ENCODE results near the gene GAS7. TPM values are rescaled to one million over a fixed set of nuclear protein-coding genes. Genes with fewer than 3 reads are reported as not detected.

GAS7 gene
- total and polyA plus RNA-seq, 2 of the 13 experiments (the other 11 are each of a cell fraction or from before 2014, with no cell fraction given) = 1.0 to 5.2 TPM

DNA sequence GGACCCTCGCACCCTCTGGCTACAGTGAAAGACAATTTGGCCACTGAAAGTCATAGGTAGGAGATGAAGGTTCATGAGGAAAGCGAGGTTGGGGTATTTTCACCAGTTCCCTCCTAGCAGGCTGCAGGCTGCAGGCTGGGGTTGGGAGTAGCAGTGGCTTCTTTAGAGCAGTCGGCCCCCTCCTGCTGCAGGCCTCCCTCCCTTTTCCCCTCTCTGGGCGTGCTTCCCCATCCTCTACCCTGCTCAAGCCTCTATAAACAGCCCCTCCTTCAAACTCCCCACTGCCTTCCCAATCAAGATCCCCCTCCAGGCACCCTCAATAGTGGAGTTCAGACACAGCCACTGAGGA, 41.8 kb downstream of the GAS7 start:
- no peak overlapping the region for H3K4me3 ChIP-seq (replicated peaks in 1 of 3; ENCODE audit: insufficient read depth in 1 of 3, low read depth in 2 of 3, low read length in 3 of 3)
- FAIRE-seq (no peak), DNase-seq (ENCODE audit: low spot score) (no peak), ATAC-seq (no peak)
- H3K79me2 ChIP-seq (ENCODE audit: insufficient read depth, low read length) = no peaks in the 10 kb centered on the region
- ChIA-PET POLR2A (no interaction called here), CTCF (ENCODE audit: low intra/inter-chr PET ratio, low total read pairs) (no interaction called here)
- TF ChIP-seq GATA4 (IDR thresholded peaks at IDR 0.05; ENCODE audit: borderline replicate concordance, low read depth) (no peak), RORA (CRISPR knock-in tag; IDR thresholded peaks at IDR 0.05) (no peak), ZNF101 (CRISPR knock-in tag; IDR thresholded peaks at IDR 0.05; ENCODE audit: borderline replicate concordance, low read depth) (no peak), ZBTB7B (CRISPR knock-in tag; IDR thresholded peaks at IDR 0.05) (no peak), ZBTB25 (CRISPR knock-in tag; IDR thresholded peaks at IDR 0.05) (no peak), KAT8 (CRISPR knock-in tag; IDR thresholded peaks at IDR 0.05) (no peak)
- TF ChIP-seq, protein P1, sequence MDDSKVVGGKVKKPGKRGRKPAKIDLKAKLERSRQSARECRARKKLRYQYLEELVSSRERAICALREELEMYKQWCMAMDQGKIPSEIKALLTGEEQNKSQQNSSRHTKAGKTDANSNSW (CRISPR knock-in tag; IDR thresholded peaks at IDR 0.05; ENCODE audit: borderline replicate concordance) = no peak
- no peak overlapping the region for H2AFZ ChIP-seq (ENCODE audit: low read length)
- in situ Hi-C loops (cut with HindIII; ENCODE audit: extremely low pct_ligation_motif_present, low pct_unique_long_range_greater_than_20kb) (no loop called here), intact Hi-C loops (cut with micrococcal nuclease; ENCODE audit: unreplicated experiment) (no loop called here)
- no peak overlapping the region for H3K9ac ChIP-seq (ENCODE audit: insufficient read depth, low read depth, low read length)
- peaks cover 0 to 27% of the 10 kb centered on the region in 2 experiments; a peak in 2 of 5 replicates for H3K27me3 ChIP-seq (ENCODE audit: control insufficient read depth in 1 of 2, insufficient read depth in 2 of 2, low read length in 2 of 2)
- H3K9me3 ChIP-seq (ENCODE audit: low read length) = no peaks in the 10 kb centered on the region
- H4K20me1 ChIP-seq (ENCODE audit: insufficient read depth, low read length) = no peaks in the 10 kb centered on the region
- H3K4me2 ChIP-seq (ENCODE audit: low read depth, low read length) = no peak overlapping the region
- 0% methylated on average over 3 of the region's 4 CpGs for whole genome bisulfite sequencing (ENCODE audit: low lambda C conversion rate)
- no TSS peak for BruUV-seq (replicated peaks)
- no peak overlapping the region for H3K27ac ChIP-seq (ENCODE audit: extremely low read length, insufficient read depth, low read length)
- H3K4me1 ChIP-seq (ENCODE audit: insufficient read depth, low read length) = no peaks in the 10 kb centered on the region
- H3K36me3 ChIP-seq (replicated peaks in 1 of 2; ENCODE audit: control insufficient read depth in 1 of 2, insufficient read depth in 2 of 2, low read length in 2 of 2) = no peaks in the 10 kb centered on the region

DNA sequence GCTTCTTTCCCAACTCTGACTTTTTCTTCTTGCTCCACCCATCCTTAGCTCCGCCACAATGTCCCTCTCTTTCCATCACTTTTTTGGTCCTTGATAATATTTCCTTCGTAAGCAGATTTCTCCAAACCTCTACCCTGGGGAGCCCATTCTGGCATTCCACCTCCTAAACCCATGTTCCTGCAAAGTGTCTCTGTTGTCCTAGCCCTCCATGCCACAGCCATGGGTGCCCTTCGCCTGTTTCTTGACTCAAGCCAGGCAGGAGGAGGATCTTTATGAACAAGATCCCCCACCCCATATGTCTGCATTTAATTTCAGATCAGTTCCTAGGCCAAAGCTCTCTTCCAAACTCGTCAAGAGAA, 42.4 kb downstream of the GAS7 start:
- BruUV-seq (replicated peaks) = no TSS peak
- 3% methylated on average over 4 of the region's 4 CpGs for WGBS (ENCODE audit: low lambda C conversion rate)
- no peak overlapping the region for H3K27ac ChIP-seq (ENCODE audit: extremely low read length, insufficient read depth, low read length)
- ChIA-PET POLR2A (no interaction called here), CTCF (ENCODE audit: low intra/inter-chr PET ratio, low total read pairs) (no interaction called here)
- H3K9me3 ChIP-seq (ENCODE audit: low read length) = no peaks in the 10 kb centered on the region
- FAIRE-seq (no peak), DNase-seq (ENCODE audit: low spot score) (no peak), ATAC-seq (no peak)
- no peak overlapping the region for H3K9ac ChIP-seq (ENCODE audit: insufficient read depth, low read depth, low read length)
- no peak overlapping the region for H3K4me3 ChIP-seq (replicated peaks in 1 of 3; ENCODE audit: insufficient read depth in 1 of 3, low read depth in 2 of 3, low read length in 3 of 3)
- no peak overlapping the region for H2AFZ ChIP-seq (ENCODE audit: low read length)
- in situ Hi-C loops (cut with HindIII; ENCODE audit: extremely low pct_ligation_motif_present, low pct_unique_long_range_greater_than_20kb) = no loop called here
- intact Hi-C loops (cut with micrococcal nuclease; ENCODE audit: unreplicated experiment) = no loop called here
- peaks cover 0 to 22% of the 10 kb centered on the region in 2 experiments; a peak in 2 of 5 replicates for H3K27me3 ChIP-seq (ENCODE audit: control insufficient read depth in 1 of 2, insufficient read depth in 2 of 2, low read length in 2 of 2)
- H3K4me2 ChIP-seq (ENCODE audit: low read depth, low read length) = no peak overlapping the region
- H3K79me2 ChIP-seq (ENCODE audit: insufficient read depth, low read length) = no peaks in the 10 kb centered on the region
- H3K4me1 ChIP-seq (ENCODE audit: insufficient read depth, low read length) = no peaks in the 10 kb centered on the region
- no peaks in the 10 kb centered on the region for H4K20me1 ChIP-seq (ENCODE audit: insufficient read depth, low read length)
- no peaks in the 10 kb centered on the region for H3K36me3 ChIP-seq (replicated peaks in 1 of 2; ENCODE audit: control insufficient read depth in 1 of 2, insufficient read depth in 2 of 2, low read length in 2 of 2)
- TF ChIP-seq, protein P2, sequence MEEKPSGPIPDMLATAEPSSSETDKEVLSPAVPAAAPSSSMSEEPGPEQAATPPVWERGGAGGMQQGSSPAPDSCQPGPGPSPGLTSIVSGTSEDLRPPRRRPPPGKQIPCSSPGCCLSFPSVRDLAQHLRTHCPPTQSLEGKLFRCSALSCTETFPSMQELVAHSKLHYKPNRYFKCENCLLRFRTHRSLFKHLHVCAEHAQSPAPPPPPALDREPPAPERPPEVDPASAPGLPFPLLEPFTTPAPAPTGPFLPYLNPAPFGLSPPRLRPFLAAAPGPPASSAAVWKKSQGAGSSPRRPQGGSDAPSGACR (CRISPR knock-in tag; IDR thresholded peaks at IDR 0.05) = no peak
- TF ChIP-seq SP2 (CRISPR knock-in tag; IDR thresholded peaks at IDR 0.05) (no peak), ZNF703 (CRISPR knock-in tag; IDR thresholded peaks at IDR 0.05; ENCODE audit: borderline replicate concordance) (no peak), ZNF558 (CRISPR knock-in tag; IDR thresholded peaks at IDR 0.05; ENCODE audit: borderline replicate concordance) (no peak), ZNF383 (CRISPR knock-in tag; IDR thresholded peaks at IDR 0.05; ENCODE audit: borderline replicate concordance) (no peak), CEBPG (CRISPR knock-in tag; IDR thresholded peaks at IDR 0.05) (no peak)
